ENCODE results near the gene ZIM2. TPM values are rescaled to one million over a fixed set of nuclear protein-coding genes. Genes with fewer than 3 reads are reported as not detected.

The ZIM2 gene
- total RNA-seq, 4 donors from 2014 or later = 0.67 to 6.5 (median 1.8) TPM

DNA sequence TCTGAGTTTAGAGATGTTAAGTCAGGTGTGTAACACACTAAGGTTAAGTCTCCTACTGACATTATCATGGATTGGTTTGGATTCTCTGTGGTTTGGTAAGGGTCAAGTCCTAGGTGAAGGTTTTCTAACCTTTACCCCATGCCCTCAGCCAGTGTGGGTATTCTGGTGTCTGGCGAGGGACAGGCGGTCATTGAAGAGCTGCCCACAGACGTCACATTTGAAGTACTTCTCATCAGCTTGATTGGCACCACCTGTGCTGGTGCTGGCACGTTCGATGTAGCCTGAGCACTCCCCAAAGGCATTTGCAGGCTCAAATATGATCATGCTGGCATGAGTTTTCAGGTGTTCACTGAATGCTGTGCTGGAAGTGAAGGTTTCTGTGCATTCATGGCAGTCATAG lies 27.0 kb downstream of the ZIM2 start:
- H3K4me3 ChIP-seq (replicated peaks in 1 of 3) = no peak overlapping the region
- no peaks in the 10 kb centered on the region for H3K9me3 ChIP-seq
- H3K4me1 ChIP-seq = no peaks in the 10 kb centered on the region
- H3K27ac ChIP-seq = no peak overlapping the region
- DNase-seq = no peak
- no peaks in the 10 kb centered on the region for H3K27me3 ChIP-seq
- peaks cover 0 to 9% of the 10 kb centered on the region in 2 donors for H3K36me3 ChIP-seq
- intact Hi-C loops (cut with DNase I) = no loop called here
- TF ChIP-seq, protein P1, sequence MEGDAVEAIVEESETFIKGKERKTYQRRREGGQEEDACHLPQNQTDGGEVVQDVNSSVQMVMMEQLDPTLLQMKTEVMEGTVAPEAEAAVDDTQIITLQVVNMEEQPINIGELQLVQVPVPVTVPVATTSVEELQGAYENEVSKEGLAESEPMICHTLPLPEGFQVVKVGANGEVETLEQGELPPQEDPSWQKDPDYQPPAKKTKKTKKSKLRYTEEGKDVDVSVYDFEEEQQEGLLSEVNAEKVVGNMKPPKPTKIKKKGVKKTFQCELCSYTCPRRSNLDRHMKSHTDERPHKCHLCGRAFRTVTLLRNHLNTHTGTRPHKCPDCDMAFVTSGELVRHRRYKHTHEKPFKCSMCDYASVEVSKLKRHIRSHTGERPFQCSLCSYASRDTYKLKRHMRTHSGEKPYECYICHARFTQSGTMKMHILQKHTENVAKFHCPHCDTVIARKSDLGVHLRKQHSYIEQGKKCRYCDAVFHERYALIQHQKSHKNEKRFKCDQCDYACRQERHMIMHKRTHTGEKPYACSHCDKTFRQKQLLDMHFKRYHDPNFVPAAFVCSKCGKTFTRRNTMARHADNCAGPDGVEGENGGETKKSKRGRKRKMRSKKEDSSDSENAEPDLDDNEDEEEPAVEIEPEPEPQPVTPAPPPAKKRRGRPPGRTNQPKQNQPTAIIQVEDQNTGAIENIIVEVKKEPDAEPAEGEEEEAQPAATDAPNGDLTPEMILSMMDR (IDR thresholded peaks at IDR 0.05) = no peak
- TF ChIP-seq POLR2A (IDR thresholded peaks at IDR 0.05) = no peak
- 81 to 90% methylated on average over 5 of the region's 5 CpGs for WGBS, 2 donors

DNA sequence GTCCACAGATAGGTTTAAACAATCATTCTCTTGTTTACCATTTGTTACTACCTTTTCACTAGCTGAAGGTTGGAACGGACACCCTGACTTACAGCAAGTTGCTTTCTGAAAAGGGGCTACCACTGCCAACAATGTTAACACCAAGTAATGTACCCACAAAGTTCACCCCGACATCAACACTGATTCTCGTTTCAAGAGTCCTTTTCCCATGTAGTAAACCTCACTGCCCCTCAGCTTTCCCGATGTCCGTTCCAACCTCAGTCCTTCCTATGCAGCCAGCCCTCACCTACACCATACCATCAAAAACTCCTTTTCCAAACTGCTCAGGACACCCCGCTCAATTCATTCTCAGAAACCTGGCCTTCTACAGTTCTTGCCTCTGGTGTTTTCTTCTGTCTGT lies 29.0 kb downstream of the ZIM2 start:
- TF ChIP-seq, protein P1 (IDR thresholded peaks at IDR 0.05) = no peak
- H3K4me1 ChIP-seq = no peaks in the 10 kb centered on the region
- intact Hi-C loops (cut with DNase I) = no loop called here
- no peak overlapping the region for H3K4me3 ChIP-seq (replicated peaks in 1 of 3)
- no peak overlapping the region for H3K27ac ChIP-seq
- no peak for DNase-seq
- WGBS, 2 donors = 84 to 89% methylated on average over 6 of the region's 6 CpGs
- no peaks in the 10 kb centered on the region for H3K9me3 ChIP-seq
- no peaks in the 10 kb centered on the region for H3K27me3 ChIP-seq
- H3K36me3 ChIP-seq = no peaks in the 10 kb centered on the region

DNA sequence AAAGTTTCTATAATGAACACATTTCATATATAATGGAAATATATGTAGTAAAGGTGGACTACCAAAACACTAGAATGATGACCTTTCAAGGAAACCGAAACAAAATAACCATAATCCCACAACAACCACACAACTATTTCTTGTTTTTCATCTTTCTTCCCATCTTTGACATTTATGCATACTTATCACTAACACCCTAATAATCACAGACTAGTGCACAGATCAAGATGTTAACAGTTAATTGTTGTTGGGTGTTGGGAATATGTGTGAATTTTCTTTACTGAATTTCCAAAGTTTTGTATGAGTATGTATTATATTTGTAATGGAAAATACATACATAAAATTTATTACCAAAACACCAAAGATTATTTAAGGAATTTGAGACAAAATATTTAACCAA lies 30.3 kb downstream of the ZIM2 start:
- WGBS, 2 donors = 89 to 96% methylated on average over 1 of the region's 1 CpG
- no peak overlapping the region for H3K27ac ChIP-seq
- intact Hi-C loops (cut with DNase I) = no loop called here

DNA sequence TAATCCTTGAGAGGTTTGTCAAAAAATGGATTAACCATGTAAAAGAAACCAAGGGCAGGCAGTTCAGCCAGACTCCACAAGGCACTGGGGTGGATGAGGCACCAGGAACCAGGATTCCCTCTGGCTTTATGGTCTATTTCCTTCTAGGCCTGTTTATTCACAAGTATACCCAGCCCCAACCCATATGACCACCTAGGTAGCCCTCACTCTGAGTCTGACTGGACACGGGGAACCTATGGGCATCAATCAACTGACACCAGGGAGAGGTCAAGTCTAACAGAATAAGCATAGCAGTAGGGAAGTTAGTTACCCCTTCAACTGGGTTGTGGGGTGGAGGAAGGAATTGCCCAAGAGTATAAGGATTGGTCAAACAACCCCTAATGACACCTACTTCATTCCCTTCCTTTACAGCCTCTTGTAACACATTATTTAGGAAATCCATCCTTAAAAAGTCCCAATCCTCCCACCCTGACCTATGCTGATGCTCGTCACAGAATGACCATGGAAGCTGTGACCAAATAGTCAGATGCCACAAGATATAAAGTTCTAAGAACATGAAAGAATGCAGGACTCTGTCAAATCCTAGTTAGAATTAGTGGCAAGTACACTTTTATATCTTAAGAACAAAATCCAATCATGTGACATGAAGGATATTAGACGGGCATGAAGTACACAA lies 31.7 kb downstream of the ZIM2 start:
- 89 to 90% methylated on average over 3 of the region's 3 CpGs for WGBS, 2 donors
- Histone ChIP-seq H3K4me3 (replicated peaks in 1 of 3) (no peak overlapping the region), H3K9me3 (no peaks in the 10 kb centered on the region), H3K27ac (no peak overlapping the region), H3K27me3 (no peaks in the 10 kb centered on the region), H3K36me3 (no peaks in the 10 kb centered on the region), H3K4me1 (no peaks in the 10 kb centered on the region)
- no peak for DNase-seq
- TF ChIP-seq, protein P1 (IDR thresholded peaks at IDR 0.05) = no peak
- no peak for TF ChIP-seq POLR2A (IDR thresholded peaks at IDR 0.05)
- intact Hi-C loops (cut with DNase I) = no loop called here

More for the DNA sequence above, 30.3 kb downstream of the ZIM2 start:
- H3K36me3 ChIP-seq = no peaks in the 10 kb centered on the region
- H3K27me3 ChIP-seq = no peaks in the 10 kb centered on the region
- no peak overlapping the region for H3K4me3 ChIP-seq (replicated peaks in 1 of 3)
- H3K9me3 ChIP-seq = no peaks in the 10 kb centered on the region
- no peaks in the 10 kb centered on the region for H3K4me1 ChIP-seq
- no peak for DNase-seq
- TF ChIP-seq POLR2A (IDR thresholded peaks at IDR 0.05) = no peak
- TF ChIP-seq, protein P1 (IDR thresholded peaks at IDR 0.05) = no peak

DNA sequence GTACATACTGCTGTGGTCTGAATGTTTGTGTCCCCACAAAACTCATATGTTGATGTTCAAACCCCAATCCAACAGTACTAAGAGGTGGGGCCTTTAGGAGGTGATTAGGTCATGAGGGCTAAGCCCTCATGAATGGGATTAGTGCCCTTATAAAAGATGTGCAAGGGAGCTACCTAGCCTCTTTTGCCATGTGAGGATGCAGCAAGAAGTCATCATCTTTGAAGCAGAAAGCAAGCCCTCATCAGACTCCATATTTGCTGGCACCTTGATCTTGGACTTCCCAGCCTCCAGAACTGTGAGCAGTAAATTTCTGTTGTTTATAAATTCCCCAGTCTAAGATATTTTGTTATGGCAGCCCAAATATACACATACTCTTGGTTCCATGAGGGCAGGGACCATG lies 33.9 kb downstream of the ZIM2 start:
- no peaks in the 10 kb centered on the region for H3K36me3 ChIP-seq
- no peaks in the 10 kb centered on the region for H3K9me3 ChIP-seq
- H3K4me3 ChIP-seq (replicated peaks in 1 of 3) = no peak overlapping the region
- H3K27me3 ChIP-seq = no peaks in the 10 kb centered on the region
- TF ChIP-seq, protein P1 (IDR thresholded peaks at IDR 0.05) = no peak
- no peak for TF ChIP-seq POLR2A (IDR thresholded peaks at IDR 0.05)
- no peak for DNase-seq
- no peaks in the 10 kb centered on the region for H3K4me1 ChIP-seq
- no peak overlapping the region for H3K27ac ChIP-seq
- intact Hi-C loops (cut with DNase I) = no loop called here
